NB4 (cell line): Measurements from ENCODE around the gene ZNF595.
"Not testable (repeated sequence)": the region's sequence is repeated elsewhere in the genome, so short reads cannot be mapped to it uniquely, and the experiment has no call there.

ENCODE experiments used
- DNase-seq: peaks from one replicate; pipeline ENCODE4 v3.0.0; 2010; ENCODE audit warnings: low read depth
- H3K4me3 ChIP-seq: one replicate; pipeline ENCODE4 v1.5.1; 2011; ENCODE audit warnings: mild to moderate bottlenecking, low read depth, low read length, moderate library complexity
- CTCF ChIP-seq: IDR thresholded peaks from one replicate; pipeline ENCODE4 v1.5.1; 2012; ENCODE audit warnings: low read depth, low read length
- MAX ChIP-seq: IDR thresholded peaks from 2 replicates; pipeline ENCODE4 v1.6.1; 2011; ENCODE audit warnings: low read depth, low read length
- MYC ChIP-seq: IDR thresholded peaks from 2 replicates; pipeline ENCODE4 v1.6.1; 2011; ENCODE audit warnings: low read depth, low read length
- POLR2A ChIP-seq: IDR thresholded peaks from 2 replicates; pipeline ENCODE4 v1.6.1; 2011; ENCODE audit warnings: mild to moderate bottlenecking; ENCODE audit not compliant: insufficient read length; ENCODE audit errors: extremely low read depth

Gene ZNF595

GRCh38 chr4:51655-52277, 1.4 kb upstream of the ZNF595 start:
- not testable (repeated sequence) for DNase-seq, H3K4me3 ChIP-seq

DNA sequence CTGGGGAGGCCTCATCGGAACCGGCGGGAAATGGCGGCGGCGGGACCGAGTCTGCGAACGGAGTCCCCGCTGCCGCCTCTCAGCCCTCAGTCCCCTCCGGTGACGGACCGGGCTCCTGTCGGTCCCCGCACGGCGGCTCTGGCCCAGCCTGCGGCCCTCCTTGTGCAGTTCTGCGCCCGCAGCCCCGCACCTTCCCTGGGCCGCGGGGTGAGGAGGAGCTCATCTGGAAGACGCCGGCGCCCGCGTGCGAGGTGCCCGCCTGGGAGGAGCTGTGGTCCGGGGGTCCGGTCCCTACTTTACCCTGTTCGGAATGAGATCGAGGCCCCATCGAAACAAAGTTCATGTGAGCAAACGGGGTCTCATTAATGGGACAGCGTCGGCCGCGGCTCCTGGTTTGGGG, 400 bp downstream of the ZNF595 start:
- not testable (repeated sequence) for H3K4me3 ChIP-seq

DNA sequence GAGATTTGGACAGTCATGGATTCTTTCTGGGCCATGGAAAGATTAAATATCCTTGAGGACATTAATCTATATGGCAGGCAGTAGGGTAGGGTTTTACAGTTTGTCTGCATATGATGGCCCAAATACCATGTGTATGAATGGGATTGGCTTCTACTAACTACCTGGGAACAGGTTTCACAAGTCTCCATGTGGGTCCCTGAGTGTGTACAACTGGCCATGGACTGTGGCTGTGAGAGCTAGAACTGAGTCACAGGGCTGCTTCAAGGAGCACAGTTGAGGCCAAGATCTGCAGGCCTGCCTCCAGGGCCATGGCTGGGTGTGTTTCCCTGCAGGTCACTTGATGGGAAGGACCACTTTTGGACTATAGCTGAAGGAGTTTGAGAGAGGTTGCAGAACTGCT, 11.6 kb downstream of the ZNF595 start:
- DNase-seq, H3K4me3 ChIP-seq: not testable (repeated sequence)

More for the DNA sequence above, 400 bp downstream of the ZNF595 start:
- not testable (repeated sequence) for DNase-seq

DNA sequence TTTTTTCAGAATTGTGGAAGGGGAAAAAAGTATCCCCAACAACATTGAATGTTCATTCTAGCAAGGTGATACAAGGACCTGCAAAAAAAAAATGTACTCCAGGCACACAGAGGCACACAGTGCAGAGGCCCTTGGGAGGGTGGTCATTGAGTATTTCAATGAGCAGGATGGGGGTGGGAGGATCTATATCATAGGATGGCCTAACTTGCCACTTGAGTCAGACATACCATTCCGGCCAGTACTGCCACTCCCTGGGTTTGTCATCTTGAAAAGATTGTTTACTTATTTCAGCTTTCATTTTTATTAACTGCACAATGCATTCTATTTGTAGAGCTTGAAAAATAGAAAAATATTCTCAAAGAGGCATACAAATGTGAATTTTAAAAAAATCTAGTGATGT, 18.7 kb downstream of the ZNF595 start:
- no peak overlapping the region for H3K4me3 ChIP-seq
- TF ChIP-seq MAX (no peak), MYC (no peak), CTCF (no peak), POLR2A (no peak)
- no peak for DNase-seq

DNA sequence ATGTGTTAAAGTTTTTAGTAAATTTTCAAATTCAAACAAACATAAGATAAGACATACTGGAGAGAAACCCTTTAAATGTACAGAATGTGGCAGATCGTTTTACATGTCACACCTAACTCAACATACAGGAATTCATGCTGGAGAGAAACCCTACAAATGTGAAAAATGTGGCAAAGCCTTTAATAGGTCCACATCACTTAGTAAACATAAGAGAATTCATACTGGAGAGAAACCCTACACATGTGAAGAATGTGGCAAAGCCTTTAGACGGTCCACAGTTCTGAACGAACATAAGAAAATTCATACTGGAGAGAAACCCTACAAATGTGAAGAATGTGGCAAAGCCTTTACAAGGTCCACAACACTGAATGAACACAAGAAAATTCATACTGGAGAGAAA, 32.8 kb downstream of the ZNF595 start:
- TF ChIP-seq MYC (no peak), CTCF (no peak)
- DNase-seq: no peak
- H3K4me3 ChIP-seq: no peak overlapping the region

DNA sequence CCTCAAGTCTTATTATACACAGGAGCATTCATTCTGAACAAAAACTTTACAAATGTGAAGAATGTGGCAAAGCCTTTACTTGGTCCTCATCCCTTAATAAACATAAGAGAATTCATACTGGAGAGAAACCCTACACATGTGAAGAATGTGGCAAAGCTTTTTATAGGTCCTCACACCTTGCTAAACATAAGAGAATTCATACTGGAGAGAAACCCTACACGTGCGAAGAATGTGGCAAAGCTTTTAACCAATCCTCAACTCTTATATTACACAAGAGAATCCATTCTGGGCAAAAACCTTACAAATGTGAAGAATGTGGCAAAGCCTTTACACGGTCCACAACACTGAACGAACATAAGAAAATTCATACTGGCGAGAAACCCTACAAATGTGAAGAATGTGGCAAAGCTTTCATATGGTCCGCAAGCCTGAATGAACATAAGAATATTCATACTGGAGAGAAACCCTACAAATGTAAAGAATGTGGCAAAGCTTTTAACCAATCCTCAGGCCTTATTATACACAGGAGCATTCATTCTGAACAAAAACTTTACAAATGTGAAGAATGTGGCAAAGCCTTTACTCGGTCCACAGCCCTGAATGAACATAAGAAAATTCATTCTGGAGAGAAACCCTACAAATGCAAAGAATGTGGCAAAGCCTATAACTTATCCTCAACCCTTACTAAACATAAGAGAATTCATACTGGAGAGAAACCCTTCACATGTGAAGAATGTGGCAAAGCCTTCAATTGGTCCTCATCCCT, 33.6 kb downstream of the ZNF595 start:
- not testable (repeated sequence) for H3K4me3 ChIP-seq, DNase-seq

GRCh38 chr4:98386-98785, 45.3 kb downstream of the ZNF595 start:
- DNase-seq: no peak
- no peak overlapping the region for H3K4me3 ChIP-seq
- TF ChIP-seq MYC: no peak
- no peak for TF ChIP-seq POLR2A
- no peak for TF ChIP-seq CTCF
- TF ChIP-seq MAX: no peak

DNA sequence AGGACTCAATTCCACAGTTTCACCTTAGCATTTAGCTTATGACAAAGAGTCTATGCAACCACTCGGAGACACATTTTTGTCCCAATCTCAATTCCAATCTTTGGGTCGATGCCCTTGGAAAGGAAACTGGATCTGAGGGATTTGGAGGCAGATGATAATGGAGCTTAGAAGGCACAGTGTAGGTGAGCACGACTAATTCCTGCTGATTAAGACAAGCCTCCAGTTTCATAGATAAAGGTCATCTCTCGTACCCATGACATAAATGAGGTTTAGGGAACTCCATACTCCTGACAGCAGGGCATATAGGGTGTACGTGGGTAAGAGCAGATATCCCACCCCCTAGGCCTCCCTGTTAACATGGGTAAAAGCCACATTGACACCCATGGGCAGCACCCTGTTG, 46.7 kb downstream of the ZNF595 start:
- no peak for TF ChIP-seq CTCF
- no peak for TF ChIP-seq MYC
- TF ChIP-seq POLR2A: no peak
- TF ChIP-seq MAX: no peak
- DNase-seq: peak; percentile 33
- no peak overlapping the region for H3K4me3 ChIP-seq
